Esophagus squamous epithelium (tissue), 4 donors: ENCODE results near the gene RNFT1.

Source experiments
- POLR2A ChIP-seq, 4 donors: fragments of 450-650 bp; IDR thresholded peaks; one replicate each; pipeline ENCODE4 v1.6.1; 2017; ENCODE audit warnings: antibody characterized with exemption in 4 of 4, mild to moderate bottlenecking in 4 of 4, moderate library complexity in 3 of 4
- TF ChIP-seq, protein P1 (sequence below), 6 experiments: fragments of 450-650 bp in 4 of 6; fragments of 200-600 bp in 2 of 6; sonication (generic) in 2 of 6; IDR thresholded peaks; one replicate each; pipeline ENCODE4 v1.5.1; 2016 to 2019; ENCODE audit warnings: antibody characterized with exemption in 6 of 6, mild to moderate bottlenecking in 4 of 6, moderate library complexity in 4 of 6

DNA sequence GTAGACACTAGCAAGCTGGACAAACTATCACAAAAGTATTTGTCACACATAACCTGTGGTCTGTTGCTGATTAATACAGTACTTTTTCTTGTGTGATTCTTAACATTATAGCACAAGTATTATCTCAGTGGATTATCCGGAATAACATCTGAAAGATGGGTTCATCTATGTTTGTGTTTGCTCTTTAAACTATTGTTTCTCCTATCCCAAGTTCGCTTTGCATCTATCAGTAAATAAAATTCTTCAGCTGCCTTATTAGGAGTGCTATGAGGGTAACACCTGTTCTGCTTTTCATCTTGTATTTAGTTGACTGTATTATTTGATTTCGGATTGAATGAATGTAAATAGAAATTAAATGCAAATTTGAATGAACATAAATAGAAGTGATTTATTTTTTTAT, 14.5 kb downstream of the RNFT1 start:
- no peak for TF ChIP-seq POLR2A (IDR thresholded peaks at IDR 0.05)
- TF ChIP-seq, protein P1, sequence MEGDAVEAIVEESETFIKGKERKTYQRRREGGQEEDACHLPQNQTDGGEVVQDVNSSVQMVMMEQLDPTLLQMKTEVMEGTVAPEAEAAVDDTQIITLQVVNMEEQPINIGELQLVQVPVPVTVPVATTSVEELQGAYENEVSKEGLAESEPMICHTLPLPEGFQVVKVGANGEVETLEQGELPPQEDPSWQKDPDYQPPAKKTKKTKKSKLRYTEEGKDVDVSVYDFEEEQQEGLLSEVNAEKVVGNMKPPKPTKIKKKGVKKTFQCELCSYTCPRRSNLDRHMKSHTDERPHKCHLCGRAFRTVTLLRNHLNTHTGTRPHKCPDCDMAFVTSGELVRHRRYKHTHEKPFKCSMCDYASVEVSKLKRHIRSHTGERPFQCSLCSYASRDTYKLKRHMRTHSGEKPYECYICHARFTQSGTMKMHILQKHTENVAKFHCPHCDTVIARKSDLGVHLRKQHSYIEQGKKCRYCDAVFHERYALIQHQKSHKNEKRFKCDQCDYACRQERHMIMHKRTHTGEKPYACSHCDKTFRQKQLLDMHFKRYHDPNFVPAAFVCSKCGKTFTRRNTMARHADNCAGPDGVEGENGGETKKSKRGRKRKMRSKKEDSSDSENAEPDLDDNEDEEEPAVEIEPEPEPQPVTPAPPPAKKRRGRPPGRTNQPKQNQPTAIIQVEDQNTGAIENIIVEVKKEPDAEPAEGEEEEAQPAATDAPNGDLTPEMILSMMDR (IDR thresholded peaks at IDR 0.05), result no peak
